K562 (cell line): ENCODE measurements around the gene SLC44A5. TPM values are rescaled to one million over a fixed set of nuclear protein-coding genes. Genes with fewer than 3 reads are reported as not detected.
A peak's percentile ranks its signal among the peaks of the same experiment; 100 is the strongest.

Source experiments
- CBX2 ChIP-seq: fragments of 200-600 bp; sonication (generic); IDR thresholded peaks from one replicate; pipeline ENCODE4 v1.6.1; 2012; ENCODE audit warnings: mild to moderate bottlenecking, low read length, inconsistent platforms; ENCODE audit not compliant: insufficient read depth, poor library complexity, severe bottlenecking
- CCNT2 ChIP-seq: IDR thresholded peaks from 2 replicates; pipeline ENCODE4 v1.6.1; 2011; ENCODE audit warnings: borderline replicate concordance, low read depth, mild to moderate bottlenecking, moderate library complexity, mixed read lengths, low read length; ENCODE audit not compliant: insufficient read length; ENCODE audit errors: extremely low read depth
- COPS2 ChIP-seq: fragments of 450-650 bp; conservative IDR thresholded peaks from 2 replicates; pipeline ENCODE4 v1.6.1; 2016; ENCODE audit warnings: mild to moderate bottlenecking, moderate library complexity
- E2F3 ChIP-seq: fragments of 250-450 bp; sonication (Bioruptor Pico); IDR thresholded peaks from 2 replicates; pipeline ENCODE4 v1.4.0; 2020; ENCODE audit warnings: mild to moderate bottlenecking
- FOXJ2 ChIP-seq: fragments of 200-800 bp; sonication (Bioruptor generic); IDR thresholded peaks from 2 replicates; pipeline ENCODE4 v1.6.1; 2016; ENCODE audit warnings: missing genetic modification characterization, missing compliant biosample characterization
- FOXK1 ChIP-seq: sonication (generic); formaldehyde crosslinking; IDR thresholded peaks from 2 replicates; pipeline ENCODE4 v1.8.0; 2022; ENCODE audit warnings: missing genetic modification reagents, mild to moderate bottlenecking, borderline replicate concordance
- KDM1A ChIP-seq, 2 experiments: fragments of 450-650 bp; IDR thresholded peaks; 2 replicates each; pipeline ENCODE4 v1.6.1; 2016; ENCODE audit warnings: mild to moderate bottlenecking in 2 of 2
- MAFK ChIP-seq: IDR thresholded peaks from 2 replicates; pipeline ENCODE4 v1.6.1; 2011; ENCODE audit warnings: low read length, improper control_type of control experiment
- RBM25 ChIP-seq: fragments of 200-400 bp; formaldehyde crosslinking; IDR thresholded peaks from 2 replicates; pipeline ENCODE4 v1.6.1; 2018; ENCODE audit warnings: low read length, low read depth, moderate library complexity; ENCODE audit not compliant: severe bottlenecking
- RHOXF2B ChIP-seq: fragments of 250-450 bp; sonication (Bioruptor Pico); conservative IDR thresholded peaks from 2 replicates; pipeline ENCODE4 v1.5.1; 2021
- TBL1XR1 ChIP-seq, 2 experiments: IDR thresholded peaks; 2 replicates each; pipeline ENCODE4 v1.6.1; 2012; ENCODE audit warnings: improper control_type of control experiment in 2 of 2, low read length in 2 of 2, mild to moderate bottlenecking in 1 of 2
- ZNF324 ChIP-seq: fragments of 250-450 bp; sonication (Bioruptor Pico); IDR thresholded peaks from 2 replicates; pipeline ENCODE4 v1.4.0; 2020; ENCODE audit warnings: mild to moderate bottlenecking
- ZNF551 ChIP-seq: fragments of 250-450 bp; sonication (Bioruptor Pico); IDR thresholded peaks from 2 replicates; pipeline ENCODE4 v1.5.0; 2021; ENCODE audit warnings: mild to moderate bottlenecking, moderate library complexity
- polyA plus RNA-seq, 8 experiments: library from polyadenylated mRNA; depleted of rRNA in 4 of 8; stranded (reverse) in 5 of 8; unstranded in 3 of 8; fragments of >200 nt; fragmentation: Nextera tagmentation in 2 of 8; fragmentation: Illumina TruSeq in 1 of 8; extraction: Ambion mirVana in 2 of 8; extraction: Trizol in 1 of 8; gene quantifications; 2 replicates each; pipeline versions ENCODE4 v1.2.1 to v1.2.3, GENCODE V29; 2011 to 2014; ENCODE audit warnings: inconsistent platforms in 1 of 8, missing spikeins in 1 of 8
- total RNA-seq, 7 experiments: library from RNA; depleted of rRNA in 6 of 7; stranded (reverse); fragments of >200 nt in 6 of 7; fragmentation: Illumina TruSeq in 2 of 7; extraction: Trizol in 2 of 7; gene quantifications; 2 replicates each; pipeline versions ENCODE4 v1.2.1 to v1.2.3, GENCODE V29; 2011 to 2021; ENCODE audit warnings: low replicate concordance in 1 of 7
- TF ChIP-seq, protein P1 (sequence below): IDR thresholded peaks from 3 replicates; pipeline ENCODE4 v1.6.1; 2011; ENCODE audit warnings: borderline replicate concordance, mild to moderate bottlenecking; ENCODE audit not compliant: insufficient read length, insufficient read depth
- TF ChIP-seq, protein P2 (sequence below), 2 experiments: fragments of 450-650 bp in 1 of 2; IDR thresholded peaks; 2 replicates each; pipeline ENCODE4 v1.6.1; 2011 to 2017; ENCODE audit warnings: low read depth in 2 of 2, antibody characterized with exemption in 1 of 2, borderline replicate concordance in 1 of 2, low read length in 1 of 2, mild to moderate bottlenecking in 1 of 2, mixed read lengths in 1 of 2; ENCODE audit not compliant: control insufficient read depth in 1 of 2
- TF ChIP-seq, protein P3 (sequence below): sonication (generic); formaldehyde crosslinking; IDR thresholded peaks from 2 replicates; pipeline ENCODE4 v1.8.1; 2023; ENCODE audit warnings: mild to moderate bottlenecking, missing genetic modification reagents
- TF ChIP-seq, protein P4 (sequence below): fragments of 450-650 bp; IDR thresholded peaks from 2 replicates; pipeline ENCODE4 v1.6.1; 2017; ENCODE audit warnings: antibody characterized with exemption, mild to moderate bottlenecking

The SLC44A5 gene
- total and polyA plus RNA-seq, 9 of the 15 experiments (the other 6 are each of a cell fraction or from before 2014, with no cell fraction given): 1.2 to 10.1 (median 3.2) TPM

DNA sequence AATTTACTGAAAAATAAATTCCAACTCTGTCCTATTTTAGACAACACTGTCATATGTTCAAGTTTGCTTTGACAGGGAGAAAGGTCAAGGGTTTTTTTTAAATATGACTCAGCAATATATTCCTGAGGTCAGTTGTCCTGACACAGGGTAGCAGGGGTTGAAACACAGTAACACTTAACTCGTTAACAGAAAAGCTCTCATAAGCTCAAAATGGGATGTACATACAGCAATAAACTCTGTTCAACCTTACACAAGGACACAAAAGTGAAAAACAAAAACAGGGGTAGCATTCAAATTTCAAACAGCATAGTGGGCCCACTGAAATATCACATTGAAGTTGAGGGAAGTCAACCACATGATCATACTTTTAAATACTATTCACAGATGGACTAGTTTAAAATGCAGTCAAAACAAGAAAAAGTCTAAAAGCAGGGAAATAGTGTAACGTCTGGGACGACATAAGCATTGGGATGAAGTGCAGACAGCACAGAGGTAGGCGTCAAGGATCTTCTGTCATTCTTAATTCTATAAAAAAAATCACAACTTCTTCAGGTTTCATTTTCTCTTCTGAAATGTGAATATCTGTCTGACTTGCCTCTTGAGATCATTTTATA is 89.9 kb downstream of the SLC44A5 start (continued):
- no peak for TF ChIP-seq COPS2
- peak; percentile 95 for TF ChIP-seq MAFK
- TF ChIP-seq, protein P1, sequence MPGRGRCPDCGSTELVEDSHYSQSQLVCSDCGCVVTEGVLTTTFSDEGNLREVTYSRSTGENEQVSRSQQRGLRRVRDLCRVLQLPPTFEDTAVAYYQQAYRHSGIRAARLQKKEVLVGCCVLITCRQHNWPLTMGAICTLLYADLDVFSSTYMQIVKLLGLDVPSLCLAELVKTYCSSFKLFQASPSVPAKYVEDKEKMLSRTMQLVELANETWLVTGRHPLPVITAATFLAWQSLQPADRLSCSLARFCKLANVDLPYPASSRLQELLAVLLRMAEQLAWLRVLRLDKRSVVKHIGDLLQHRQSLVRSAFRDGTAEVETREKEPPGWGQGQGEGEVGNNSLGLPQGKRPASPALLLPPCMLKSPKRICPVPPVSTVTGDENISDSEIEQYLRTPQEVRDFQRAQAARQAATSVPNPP: no peak
- TF ChIP-seq, protein P2, sequence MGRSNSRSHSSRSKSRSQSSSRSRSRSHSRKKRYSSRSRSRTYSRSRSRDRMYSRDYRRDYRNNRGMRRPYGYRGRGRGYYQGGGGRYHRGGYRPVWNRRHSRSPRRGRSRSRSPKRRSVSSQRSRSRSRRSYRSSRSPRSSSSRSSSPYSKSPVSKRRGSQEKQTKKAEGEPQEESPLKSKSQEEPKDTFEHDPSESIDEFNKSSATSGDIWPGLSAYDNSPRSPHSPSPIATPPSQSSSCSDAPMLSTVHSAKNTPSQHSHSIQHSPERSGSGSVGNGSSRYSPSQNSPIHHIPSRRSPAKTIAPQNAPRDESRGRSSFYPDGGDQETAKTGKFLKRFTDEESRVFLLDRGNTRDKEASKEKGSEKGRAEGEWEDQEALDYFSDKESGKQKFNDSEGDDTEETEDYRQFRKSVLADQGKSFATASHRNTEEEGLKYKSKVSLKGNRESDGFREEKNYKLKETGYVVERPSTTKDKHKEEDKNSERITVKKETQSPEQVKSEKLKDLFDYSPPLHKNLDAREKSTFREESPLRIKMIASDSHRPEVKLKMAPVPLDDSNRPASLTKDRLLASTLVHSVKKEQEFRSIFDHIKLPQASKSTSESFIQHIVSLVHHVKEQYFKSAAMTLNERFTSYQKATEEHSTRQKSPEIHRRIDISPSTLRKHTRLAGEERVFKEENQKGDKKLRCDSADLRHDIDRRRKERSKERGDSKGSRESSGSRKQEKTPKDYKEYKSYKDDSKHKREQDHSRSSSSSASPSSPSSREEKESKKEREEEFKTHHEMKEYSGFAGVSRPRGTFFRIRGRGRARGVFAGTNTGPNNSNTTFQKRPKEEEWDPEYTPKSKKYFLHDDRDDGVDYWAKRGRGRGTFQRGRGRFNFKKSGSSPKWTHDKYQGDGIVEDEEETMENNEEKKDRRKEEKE (IDR thresholded peaks at IDR 0.05; ENCODE audit: borderline replicate concordance in 1 of 2, control insufficient read depth in 1 of 2, low read depth in 2 of 2, low read length in 1 of 2): no peak
- no peak for TF ChIP-seq ZNF551 (CRISPR knock-in tag)
- TF ChIP-seq, protein P3, sequence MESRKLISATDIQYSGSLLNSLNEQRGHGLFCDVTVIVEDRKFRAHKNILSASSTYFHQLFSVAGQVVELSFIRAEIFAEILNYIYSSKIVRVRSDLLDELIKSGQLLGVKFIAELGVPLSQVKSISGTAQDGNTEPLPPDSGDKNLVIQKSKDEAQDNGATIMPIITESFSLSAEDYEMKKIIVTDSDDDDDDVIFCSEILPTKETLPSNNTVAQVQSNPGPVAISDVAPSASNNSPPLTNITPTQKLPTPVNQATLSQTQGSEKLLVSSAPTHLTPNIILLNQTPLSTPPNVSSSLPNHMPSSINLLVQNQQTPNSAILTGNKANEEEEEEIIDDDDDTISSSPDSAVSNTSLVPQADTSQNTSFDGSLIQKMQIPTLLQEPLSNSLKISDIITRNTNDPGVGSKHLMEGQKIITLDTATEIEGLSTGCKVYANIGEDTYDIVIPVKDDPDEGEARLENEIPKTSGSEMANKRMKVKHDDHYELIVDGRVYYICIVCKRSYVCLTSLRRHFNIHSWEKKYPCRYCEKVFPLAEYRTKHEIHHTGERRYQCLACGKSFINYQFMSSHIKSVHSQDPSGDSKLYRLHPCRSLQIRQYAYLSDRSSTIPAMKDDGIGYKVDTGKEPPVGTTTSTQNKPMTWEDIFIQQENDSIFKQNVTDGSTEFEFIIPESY (CRISPR knock-in tag): no peak
- TF ChIP-seq CBX2: no peak
- TF ChIP-seq RBM25: no peak
- TF ChIP-seq FOXK1: no peak
- TF ChIP-seq TBL1XR1 (IDR thresholded peaks at IDR 0.05; ENCODE audit: low read length in 2 of 2): no peak
- no peak for TF ChIP-seq CCNT2
- no peak for TF ChIP-seq E2F3 (CRISPR knock-in tag)
- TF ChIP-seq, protein P4, sequence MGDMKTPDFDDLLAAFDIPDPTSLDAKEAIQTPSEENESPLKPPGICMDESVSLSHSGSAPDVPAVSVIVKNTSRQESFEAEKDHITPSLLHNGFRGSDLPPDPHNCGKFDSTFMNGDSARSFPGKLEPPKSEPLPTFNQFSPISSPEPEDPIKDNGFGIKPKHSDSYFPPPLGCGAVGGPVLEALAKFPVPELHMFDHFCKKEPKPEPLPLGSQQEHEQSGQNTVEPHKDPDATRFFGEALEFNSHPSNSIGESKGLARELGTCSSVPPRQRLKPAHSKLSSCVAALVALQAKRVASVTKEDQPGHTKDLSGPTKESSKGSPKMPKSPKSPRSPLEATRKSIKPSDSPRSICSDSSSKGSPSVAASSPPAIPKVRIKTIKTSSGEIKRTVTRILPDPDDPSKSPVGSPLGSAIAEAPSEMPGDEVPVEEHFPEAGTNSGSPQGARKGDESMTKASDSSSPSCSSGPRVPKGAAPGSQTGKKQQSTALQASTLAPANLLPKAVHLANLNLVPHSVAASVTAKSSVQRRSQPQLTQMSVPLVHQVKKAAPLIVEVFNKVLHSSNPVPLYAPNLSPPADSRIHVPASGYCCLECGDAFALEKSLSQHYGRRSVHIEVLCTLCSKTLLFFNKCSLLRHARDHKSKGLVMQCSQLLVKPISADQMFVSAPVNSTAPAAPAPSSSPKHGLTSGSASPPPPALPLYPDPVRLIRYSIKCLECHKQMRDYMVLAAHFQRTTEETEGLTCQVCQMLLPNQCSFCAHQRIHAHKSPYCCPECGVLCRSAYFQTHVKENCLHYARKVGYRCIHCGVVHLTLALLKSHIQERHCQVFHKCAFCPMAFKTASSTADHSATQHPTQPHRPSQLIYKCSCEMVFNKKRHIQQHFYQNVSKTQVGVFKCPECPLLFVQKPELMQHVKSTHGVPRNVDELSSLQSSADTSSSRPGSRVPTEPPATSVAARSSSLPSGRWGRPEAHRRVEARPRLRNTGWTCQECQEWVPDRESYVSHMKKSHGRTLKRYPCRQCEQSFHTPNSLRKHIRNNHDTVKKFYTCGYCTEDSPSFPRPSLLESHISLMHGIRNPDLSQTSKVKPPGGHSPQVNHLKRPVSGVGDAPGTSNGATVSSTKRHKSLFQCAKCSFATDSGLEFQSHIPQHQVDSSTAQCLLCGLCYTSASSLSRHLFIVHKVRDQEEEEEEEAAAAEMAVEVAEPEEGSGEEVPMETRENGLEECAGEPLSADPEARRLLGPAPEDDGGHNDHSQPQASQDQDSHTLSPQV: peak; percentile 67
- TF ChIP-seq KDM1A (IDR thresholded peaks at IDR 0.05): 0 out of 4 replicates have a peak, but pooled peaks of 1 of the 2 experiments have one; percentile 10
- no peak for TF ChIP-seq ZNF324 (CRISPR knock-in tag)
- no peak for TF ChIP-seq RHOXF2B (CRISPR knock-in tag)
- TF ChIP-seq FOXJ2 (tag): no peak
